ENCODE results near the gene LRRFIP1. TPM values are rescaled to one million over a fixed set of nuclear protein-coding genes. Genes with fewer than 3 reads are reported as not detected.
A peak's percentile ranks its signal among the peaks of the same experiment; 100 is the strongest.
"Not testable (repeated sequence)": the region's sequence is repeated elsewhere in the genome, so short reads cannot be mapped to it uniquely, and the experiment has no call there.

The LRRFIP1 gene
- total RNA-seq, 8 experiments from 2014 or later, result 16.3 to 56.1 (median 29.5) TPM

- in situ Hi-C loops (cut with MboI; ENCODE audit: low pct_unique_long_range_greater_than_20kb in 2 of 9, low sequenced_read_pairs in 9 of 9, unreplicated experiment in 9 of 9), result loop anchor here in 1 of 9 experiments (10.0 kb wide), 1 partner anchor 59 kb away; no protein-coding TSS in a partner anchor
- Histone ChIP-seq H3K4me1 (replicated peaks in 1 of 2) (no peaks in the 10 kb centered on the region), H3K4me3 (no peak overlapping the region), H3K27ac (no peak overlapping the region)
- peak in 2 of 8 experiments; percentile 19 to 45 for ATAC-seq (replicated peaks in 6 of 8)
- 67 to 100% (median 81%) methylated on average over 2 to 5 of the region's 5 CpGs; no CpG with 5 or more reads in 6 of the 10 experiments for WGBS, 10 experiments
Observed at GRCh38 chr2:237685408-237685807, 58.0 kb downstream of the LRRFIP1 start.

GRCh38 chr2:237686659-237687136 lies 59.3 kb downstream of the LRRFIP1 start:
- Histone ChIP-seq H3K4me3 (no peak overlapping the region), H3K27ac (no peak overlapping the region), H3K4me1 (replicated peaks in 1 of 2) (peaks cover 0 to 4% of the 10 kb centered on the region in 2 donors)
- 94 to 100% (median 95%) methylated on average over 2 to 8 of the region's 11 CpGs; no CpG with 5 or more reads in 7 of the 10 experiments for WGBS, 10 experiments
- no peak for ATAC-seq (replicated peaks in 6 of 8)
- in situ Hi-C loops (cut with MboI; ENCODE audit: low pct_unique_long_range_greater_than_20kb in 2 of 9, low sequenced_read_pairs in 9 of 9, unreplicated experiment in 9 of 9), result loop anchor here in 1 of 9 experiments (10.0 kb wide), 1 partner anchor 58 kb away; no protein-coding TSS in a partner anchor

GRCh38 chr2:237688081-237688480 lies 60.7 kb downstream of the LRRFIP1 start:
- no peak overlapping the region for H3K27ac ChIP-seq
- peak in 2 of 8 experiments; percentile 1 to 2 for ATAC-seq (replicated peaks in 6 of 8)
- in situ Hi-C loops (cut with MboI; ENCODE audit: low pct_unique_long_range_greater_than_20kb in 2 of 9, low sequenced_read_pairs in 9 of 9, unreplicated experiment in 9 of 9), result loop anchor here in 1 of 9 experiments (10.0 kb wide), 1 partner anchor 57 kb away; no protein-coding TSS in a partner anchor
- 0 to 86% (median 17%) methylated on average over 1 of the region's 1 CpG; no CpG with 5 or more reads in 3 of the 10 experiments for WGBS, 10 experiments
- H3K4me1 ChIP-seq (replicated peaks in 1 of 2), result peaks cover 5 to 9% of the 10 kb centered on the region in 2 donors
- no peak overlapping the region for H3K4me3 ChIP-seq

GRCh38 chr2:237688541-237688940 lies 61.2 kb downstream of the LRRFIP1 start:
- 80 to 100% (median 91%) methylated on average over 2 of the region's 6 CpGs; no CpG with 5 or more reads in 6 of the 10 experiments for WGBS, 10 experiments
- in situ Hi-C loops (cut with MboI; ENCODE audit: low pct_unique_long_range_greater_than_20kb in 2 of 9, low sequenced_read_pairs in 9 of 9, unreplicated experiment in 9 of 9), result loop anchor here in 1 of 9 experiments (10.0 kb wide), 1 partner anchor 56 kb away; no protein-coding TSS in a partner anchor
- not testable (repeated sequence) for H3K27ac ChIP-seq

GRCh38 chr2:237689336-237690131 lies 62.1 kb downstream of the LRRFIP1 start:
- no peak for ATAC-seq (replicated peaks in 6 of 8)

More at GRCh38 chr2:237688541-237688940, 61.2 kb downstream of the LRRFIP1 start:
- H3K4me1 ChIP-seq (replicated peaks in 1 of 2), result peaks cover 9 to 14% of the 10 kb centered on the region in 2 donors
- not testable (repeated sequence) for H3K4me3 ChIP-seq; ATAC-seq (replicated peaks in 6 of 8)

GRCh38 chr2:237691029-237691907 lies 63.9 kb downstream of the LRRFIP1 start:
- ATAC-seq (replicated peaks in 6 of 8), result peak in 5 of 8 experiments; percentile 73 to 85 (median 83)
- H3K27ac ChIP-seq, result peak overlapping the region in 1 of 2 donors; percentile 22
- H3K4me1 ChIP-seq (replicated peaks in 1 of 2), result peaks cover 15 to 18% of the 10 kb centered on the region in 2 donors
- in situ Hi-C loops (cut with MboI; ENCODE audit: low pct_unique_long_range_greater_than_20kb in 2 of 9, low sequenced_read_pairs in 9 of 9, unreplicated experiment in 9 of 9), result no loop called here
- H3K4me3 ChIP-seq, result peak overlapping the region; percentile 23 to 81 (median 57)
- 7 to 98% (median 38%) methylated on average over 3 to 31 of the region's 78 CpGs; no CpG with 5 or more reads in 4 of the 10 experiments for WGBS, 10 experiments

More at GRCh38 chr2:237689336-237690131, 62.1 kb downstream of the LRRFIP1 start:
- no peak overlapping the region for H3K27ac ChIP-seq
- in situ Hi-C loops (cut with MboI; ENCODE audit: low pct_unique_long_range_greater_than_20kb in 2 of 9, low sequenced_read_pairs in 9 of 9, unreplicated experiment in 9 of 9), result loop anchor here in 1 of 9 experiments (10.0 kb wide), 1 partner anchor 55 kb away; no protein-coding TSS in a partner anchor
- H3K4me3 ChIP-seq, result no peak overlapping the region
- peaks cover 15 to 18% of the 10 kb centered on the region in 2 donors for H3K4me1 ChIP-seq (replicated peaks in 1 of 2)
- WGBS, 10 experiments, result 70 to 100% (median 98%) methylated on average over 1 to 5 of the region's 6 CpGs; no CpG with 5 or more reads in 4 of the 10 experiments

- no peak overlapping the region for H3K27ac ChIP-seq
- H3K4me3 ChIP-seq, result peak overlapping the region; percentile 44 to 81 (median 57)
- ATAC-seq (replicated peaks in 6 of 8), result peak; percentile 47 to 86 (median 82)
- peaks cover 18% of the 10 kb centered on the region in 2 donors for H3K4me1 ChIP-seq (replicated peaks in 1 of 2)
- WGBS, 10 experiments, result 3% methylated on average over 8 of the region's 94 CpGs; no CpG with 5 or more reads in 9 of the 10 experiments
- in situ Hi-C loops (cut with MboI; ENCODE audit: low pct_unique_long_range_greater_than_20kb in 2 of 9, low sequenced_read_pairs in 9 of 9, unreplicated experiment in 9 of 9), result no loop called here
Observed at GRCh38 chr2:237691908-237692600, 64.7 kb downstream of the LRRFIP1 start.

- 0 to 42% (median 9%) methylated on average over 1 to 12 of the region's 40 CpGs; no CpG with 5 or more reads in 2 of the 10 experiments for WGBS, 10 experiments
- in situ Hi-C loops (cut with MboI; ENCODE audit: low pct_unique_long_range_greater_than_20kb in 2 of 9, low sequenced_read_pairs in 9 of 9, unreplicated experiment in 9 of 9), result no loop called here
- H3K4me1 ChIP-seq (replicated peaks in 1 of 2), result peaks cover 18 to 21% of the 10 kb centered on the region in 2 donors
- no peak overlapping the region for H3K27ac ChIP-seq
- peak overlapping the region; percentile 44 to 81 (median 49) for H3K4me3 ChIP-seq
- peak; percentile 1 to 21 (median 6) for ATAC-seq (replicated peaks in 6 of 8)
Observed at GRCh38 chr2:237692601-237693290, 65.4 kb downstream of the LRRFIP1 start.

GRCh38 chr2:237693291-237693994 lies 66.1 kb downstream of the LRRFIP1 start:
- peak overlapping the region in 3 of 5 donors; percentile 49 to 81 (median 60) for H3K4me3 ChIP-seq
- H3K4me1 ChIP-seq (replicated peaks in 1 of 2), result peaks cover 24 to 27% of the 10 kb centered on the region in 2 donors
- no peak overlapping the region for H3K27ac ChIP-seq
- 0 to 50% (median 27%) methylated on average over 1 to 4 of the region's 6 CpGs; no CpG with 5 or more reads in 2 of the 10 experiments for WGBS, 10 experiments
- in situ Hi-C loops (cut with MboI; ENCODE audit: low pct_unique_long_range_greater_than_20kb in 2 of 9, low sequenced_read_pairs in 9 of 9, unreplicated experiment in 9 of 9), result no loop called here
- no peak for ATAC-seq (replicated peaks in 6 of 8)

GRCh38 chr2:237694415-237695194 lies 67.2 kb downstream of the LRRFIP1 start:
- WGBS, 10 experiments, result 22 to 100% (median 88%) methylated on average over 1 to 12 of the region's 15 CpGs; no CpG with 5 or more reads in 2 of the 10 experiments
- ATAC-seq (replicated peaks in 6 of 8), result peak in 2 of 8 experiments; percentile 3 to 7
- in situ Hi-C loops (cut with MboI; ENCODE audit: low pct_unique_long_range_greater_than_20kb in 2 of 9, low sequenced_read_pairs in 9 of 9, unreplicated experiment in 9 of 9), result no loop called here
- H3K4me3 ChIP-seq, result no peak overlapping the region
- no peak overlapping the region for H3K27ac ChIP-seq
- H3K4me1 ChIP-seq (replicated peaks in 1 of 2), result peaks cover 27% of the 10 kb centered on the region in 2 donors
